ENCODE data around the gene PLIN5. TPM values are rescaled to one million over a fixed set of nuclear protein-coding genes. Genes with fewer than 3 reads are reported as not detected.
"Not testable (repeated sequence)": the region's sequence is repeated elsewhere in the genome, so short reads cannot be mapped to it uniquely, and the experiment has no call there.

The PLIN5 gene
- total RNA-seq, 1 donor from 2014 or later, result not detected

GRCh38 chr19:4547303-4548237 lies 12.5 kb upstream of the PLIN5 start:
- Histone ChIP-seq H3K36me3 (ENCODE audit: control insufficient read depth, insufficient read depth, low read length) (no peaks in the 10 kb centered on the region), H3K4me3 (ENCODE audit: low read depth, low read length) (no peak overlapping the region), H3K27me3 (ENCODE audit: control insufficient read depth, insufficient read depth, low read length) (no peaks in the 10 kb centered on the region)
- no peak for DNase-seq (ENCODE audit: low read depth)
- TF ChIP-seq, protein P1, sequence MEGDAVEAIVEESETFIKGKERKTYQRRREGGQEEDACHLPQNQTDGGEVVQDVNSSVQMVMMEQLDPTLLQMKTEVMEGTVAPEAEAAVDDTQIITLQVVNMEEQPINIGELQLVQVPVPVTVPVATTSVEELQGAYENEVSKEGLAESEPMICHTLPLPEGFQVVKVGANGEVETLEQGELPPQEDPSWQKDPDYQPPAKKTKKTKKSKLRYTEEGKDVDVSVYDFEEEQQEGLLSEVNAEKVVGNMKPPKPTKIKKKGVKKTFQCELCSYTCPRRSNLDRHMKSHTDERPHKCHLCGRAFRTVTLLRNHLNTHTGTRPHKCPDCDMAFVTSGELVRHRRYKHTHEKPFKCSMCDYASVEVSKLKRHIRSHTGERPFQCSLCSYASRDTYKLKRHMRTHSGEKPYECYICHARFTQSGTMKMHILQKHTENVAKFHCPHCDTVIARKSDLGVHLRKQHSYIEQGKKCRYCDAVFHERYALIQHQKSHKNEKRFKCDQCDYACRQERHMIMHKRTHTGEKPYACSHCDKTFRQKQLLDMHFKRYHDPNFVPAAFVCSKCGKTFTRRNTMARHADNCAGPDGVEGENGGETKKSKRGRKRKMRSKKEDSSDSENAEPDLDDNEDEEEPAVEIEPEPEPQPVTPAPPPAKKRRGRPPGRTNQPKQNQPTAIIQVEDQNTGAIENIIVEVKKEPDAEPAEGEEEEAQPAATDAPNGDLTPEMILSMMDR (IDR thresholded peaks at IDR 0.05; ENCODE audit: insufficient read depth, low read length, poor library complexity, severe bottlenecking), result peak; percentile 49

GRCh38 chr19:4543842-4544647 lies 9.0 kb upstream of the PLIN5 start:
- DNase-seq (ENCODE audit: low read depth), result no peak
- Histone ChIP-seq H3K4me3 (ENCODE audit: low read depth, low read length) (no peak overlapping the region), H3K27me3 (ENCODE audit: control insufficient read depth, insufficient read depth, low read length) (peaks cover 2% of the 10 kb centered on the region), H3K36me3 (ENCODE audit: control insufficient read depth, insufficient read depth, low read length) (no peaks in the 10 kb centered on the region)
- TF ChIP-seq, protein P1 (IDR thresholded peaks at IDR 0.05; ENCODE audit: insufficient read depth, low read length, poor library complexity, severe bottlenecking), result no peak

DNA sequence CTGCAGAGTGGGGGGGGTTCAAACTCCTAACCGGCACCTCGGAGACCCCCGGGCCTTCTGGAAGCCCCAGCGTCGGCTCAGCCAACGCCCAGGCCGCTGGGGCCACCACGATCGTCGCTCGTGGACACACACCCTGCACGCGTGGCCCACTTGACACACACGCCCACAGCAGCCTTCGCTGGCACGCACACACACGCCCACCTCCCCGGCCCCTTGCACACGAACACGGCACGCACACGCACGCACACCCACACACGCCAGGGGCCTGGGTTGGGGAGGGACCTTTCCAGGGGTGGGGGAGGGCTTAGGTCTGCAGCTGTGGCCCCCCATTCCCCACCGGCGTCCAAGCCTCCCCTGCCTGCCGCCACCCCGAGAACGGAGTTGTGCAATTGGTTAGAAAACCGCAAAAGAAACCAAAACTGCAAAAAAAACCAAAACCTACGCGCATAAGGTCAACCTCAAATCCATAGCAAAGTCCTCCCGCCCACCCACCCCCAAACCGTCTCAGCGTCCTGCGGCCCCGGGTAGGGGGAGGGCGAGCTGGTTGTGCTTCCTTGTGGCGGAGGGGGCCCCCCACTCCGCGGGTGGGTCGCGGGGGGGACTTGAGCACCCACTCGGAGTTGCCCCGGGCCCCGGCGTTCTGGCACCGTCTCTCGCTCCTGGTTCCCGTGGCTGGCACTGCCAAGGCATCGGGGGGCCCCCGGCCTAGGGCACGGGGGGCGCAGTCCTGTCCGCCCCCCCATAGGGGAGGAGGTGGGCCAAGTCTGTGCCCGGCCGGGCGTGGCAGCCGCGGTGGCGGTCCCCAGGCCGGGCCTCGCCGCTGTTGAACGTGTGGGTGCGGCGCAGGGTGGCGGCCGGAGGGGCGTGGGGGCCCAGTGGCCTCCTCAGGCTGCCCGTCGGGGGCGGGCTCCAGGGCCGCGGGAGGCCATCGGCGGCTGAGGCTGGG lies 8.1 kb upstream of the PLIN5 start:
- Histone ChIP-seq H3K36me3 (ENCODE audit: control insufficient read depth, insufficient read depth, low read length) (no peaks in the 10 kb centered on the region), H3K4me3 (ENCODE audit: low read depth, low read length) (no peak overlapping the region), H3K27me3 (ENCODE audit: control insufficient read depth, insufficient read depth, low read length) (peaks cover 5% of the 10 kb centered on the region)
- DNase-seq (ENCODE audit: low read depth), result no peak
- TF ChIP-seq, protein P1 (IDR thresholded peaks at IDR 0.05; ENCODE audit: insufficient read depth, low read length, poor library complexity, severe bottlenecking), result no peak

GRCh38 chr19:4541806-4542145 lies 6.8 kb upstream of the PLIN5 start:
- H3K4me3 ChIP-seq (ENCODE audit: low read depth, low read length); DNase-seq (ENCODE audit: low read depth); H3K36me3 ChIP-seq (ENCODE audit: control insufficient read depth, insufficient read depth, low read length): not testable (repeated sequence)
- peaks cover 11% of the 10 kb centered on the region for H3K27me3 ChIP-seq (ENCODE audit: control insufficient read depth, insufficient read depth, low read length)

- TF ChIP-seq, protein P1 (IDR thresholded peaks at IDR 0.05; ENCODE audit: insufficient read depth, low read length, poor library complexity, severe bottlenecking), result no peak
- DNase-seq (ENCODE audit: low read depth), result no peak
- Histone ChIP-seq H3K27me3 (ENCODE audit: control insufficient read depth, insufficient read depth, low read length) (peaks cover 13% of the 10 kb centered on the region), H3K4me3 (ENCODE audit: low read depth, low read length) (no peak overlapping the region), H3K36me3 (ENCODE audit: control insufficient read depth, insufficient read depth, low read length) (no peaks in the 10 kb centered on the region)
Measured at GRCh38 chr19:4541114-4541805, 6.2 kb upstream of the PLIN5 start.
